Omental fat pad (tissue), 4 donors: Measurements from ENCODE around the gene KLHL29. TPM values are rescaled to one million over a fixed set of nuclear protein-coding genes. Genes with fewer than 3 reads are reported as not detected.
A peak's percentile ranks its signal among the peaks of the same experiment; 100 is the strongest.

ENCODE experiments used
- ATAC-seq: fragments of 150-250 bp; one replicate; pipeline ENCODE4 v1.9.1; 2016; ENCODE audit warnings: mild to moderate bottlenecking, moderate library complexity; ENCODE audit not compliant: low FRiP score
- DNase-seq: peaks from one replicate; pipeline ENCODE4 v3.0.0-alpha.2; 2019; ENCODE audit warnings: low spot score
- CTCF ChIP-seq, 3 donors: fragments of 450-650 bp; IDR thresholded peaks; one replicate each; pipeline ENCODE4 v1.5.1; 2016 to 2017; ENCODE audit warnings: antibody characterized with exemption in 3 of 3, mild to moderate bottlenecking in 3 of 3, moderate library complexity in 2 of 3
- total RNA-seq, 4 donors: library from RNA; depleted of rRNA; stranded (reverse); fragments of >200 nt; gene quantifications; one replicate each; pipeline ENCODE4 v1.1.0, GENCODE V29; 2016

KLHL29 gene
- total RNA-seq, 4 donors from 2014 or later = 4.0 to 19.5 (median 12.7) TPM

- DNase-seq (no peak), ATAC-seq (no peak)
- no peak for TF ChIP-seq CTCF (IDR thresholded peaks at IDR 0.05)
Measured at GRCh38 chr2:23518481-23519333, 133.7 kb downstream of the KLHL29 start.

- no peak for TF ChIP-seq CTCF (IDR thresholded peaks at IDR 0.05)
- DNase-seq (no peak), ATAC-seq (no peak)
Measured at GRCh38 chr2:23519334-23519651, 134.3 kb downstream of the KLHL29 start.

- no peak for TF ChIP-seq CTCF (IDR thresholded peaks at IDR 0.05)
- ATAC-seq (no peak), DNase-seq (no peak)
Measured at GRCh38 chr2:23520256-23520655, 135.3 kb downstream of the KLHL29 start.

- TF ChIP-seq CTCF (IDR thresholded peaks at IDR 0.05) = no peak
- ATAC-seq (no peak), DNase-seq (no peak)
Measured at GRCh38 chr2:23521060-23521459, 136.1 kb downstream of the KLHL29 start.

GRCh38 chr2:23522726-23523372 lies 137.9 kb downstream of the KLHL29 start:
- DNase-seq (no peak), ATAC-seq (no peak)
- TF ChIP-seq CTCF (IDR thresholded peaks at IDR 0.05) = no peak

GRCh38 chr2:23523373-23524260 lies 138.6 kb downstream of the KLHL29 start:
- peak; percentile 19 for ATAC-seq
- DNase-seq = no peak
- no peak for TF ChIP-seq CTCF (IDR thresholded peaks at IDR 0.05)
